Superior temporal gyrus (tissue), 1 donor: ENCODE data around the gene ZFAND4.
"Not testable (repeated sequence)": the region's sequence is repeated elsewhere in the genome, so short reads cannot be mapped to it uniquely, and the experiment has no call there.

Source experiments
- DNase-seq: peaks from one replicate; pipeline ENCODE4 v3.0.0-alpha.2; 2016; ENCODE audit errors: extremely low spot score

The ZFAND4 gene

GRCh38 chr10:45589868-45590267 is 82.7 kb downstream of the ZFAND4 start:
- no peak for DNase-seq

- DNase-seq: no peak
Measured at GRCh38 chr10:45589009-45589408, 83.6 kb downstream of the ZFAND4 start.

DNA sequence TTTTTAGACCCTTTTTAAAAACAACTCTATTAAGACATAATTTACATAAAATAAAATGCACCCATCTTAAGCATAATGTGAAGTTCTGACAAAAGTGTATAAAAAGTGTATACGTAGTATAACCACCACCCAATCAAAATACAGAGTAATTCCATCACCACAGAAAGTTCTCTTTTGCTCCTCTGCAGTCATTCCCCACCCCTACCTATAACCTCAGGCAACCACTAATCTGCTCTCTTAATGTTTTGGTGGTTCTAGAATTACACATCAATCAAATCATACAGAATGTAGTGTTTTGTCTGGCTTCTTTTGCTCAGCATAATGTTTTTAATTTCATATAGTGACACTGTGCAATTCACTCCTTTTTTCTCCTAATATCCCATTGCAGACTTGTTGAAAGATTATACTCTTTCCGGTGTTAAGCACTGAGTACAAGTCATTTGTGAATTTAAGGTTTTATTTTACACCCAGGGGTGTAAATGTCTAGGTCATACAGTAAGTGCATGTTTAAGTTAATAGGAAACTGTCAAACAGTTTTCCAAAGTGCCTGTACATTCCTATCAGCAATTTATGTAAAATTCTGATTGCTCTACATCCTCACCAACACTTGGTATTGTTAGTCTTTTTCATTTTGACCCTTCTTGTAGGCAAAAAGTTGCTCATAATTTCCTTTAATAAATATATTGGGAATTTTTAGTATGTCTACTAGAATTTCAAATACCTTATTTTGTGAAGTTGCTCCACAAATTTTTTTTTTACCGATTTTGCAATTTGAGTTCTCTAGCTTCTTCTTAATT is 86.3 kb downstream of the ZFAND4 start:
- DNase-seq: no peak

DNA sequence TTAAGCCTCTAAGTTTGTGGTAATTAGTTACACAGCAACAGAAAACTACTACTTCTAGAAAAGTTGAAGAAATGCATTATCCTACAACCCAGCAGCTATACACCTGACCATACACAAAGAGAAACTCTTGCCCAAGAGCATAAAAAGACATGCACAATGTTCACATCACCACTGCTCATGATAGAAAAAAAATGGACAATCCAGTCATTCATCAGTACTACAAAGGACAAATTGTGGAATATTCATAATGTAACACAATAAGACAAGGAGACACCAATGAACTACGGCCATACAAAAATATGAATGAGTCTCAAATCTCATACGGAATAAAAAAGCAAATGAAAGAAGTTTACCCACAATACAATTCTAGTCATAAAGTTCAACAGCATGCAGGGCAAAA is 87.4 kb downstream of the ZFAND4 start:
- DNase-seq: peak; percentile 72

DNA sequence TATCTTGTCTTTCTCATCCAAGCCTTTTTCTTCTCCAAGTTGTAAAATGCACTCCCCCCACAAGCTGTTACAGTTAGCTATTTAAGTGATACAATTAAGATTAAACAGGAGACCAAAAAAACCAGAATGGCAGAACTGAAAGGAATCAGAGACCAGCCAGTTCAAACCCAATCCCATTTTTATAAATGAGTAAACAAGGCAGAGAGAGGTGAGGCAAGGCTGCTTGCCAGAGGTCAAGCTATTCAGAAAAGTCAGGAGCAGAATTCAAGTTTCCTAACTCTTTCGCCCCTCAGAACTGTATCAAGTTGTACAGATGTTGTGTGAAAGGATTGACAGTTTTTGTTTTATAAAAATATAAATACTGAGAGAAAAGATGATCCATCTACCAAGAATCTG is 90.2 kb downstream of the ZFAND4 start:
- DNase-seq: no peak

DNA sequence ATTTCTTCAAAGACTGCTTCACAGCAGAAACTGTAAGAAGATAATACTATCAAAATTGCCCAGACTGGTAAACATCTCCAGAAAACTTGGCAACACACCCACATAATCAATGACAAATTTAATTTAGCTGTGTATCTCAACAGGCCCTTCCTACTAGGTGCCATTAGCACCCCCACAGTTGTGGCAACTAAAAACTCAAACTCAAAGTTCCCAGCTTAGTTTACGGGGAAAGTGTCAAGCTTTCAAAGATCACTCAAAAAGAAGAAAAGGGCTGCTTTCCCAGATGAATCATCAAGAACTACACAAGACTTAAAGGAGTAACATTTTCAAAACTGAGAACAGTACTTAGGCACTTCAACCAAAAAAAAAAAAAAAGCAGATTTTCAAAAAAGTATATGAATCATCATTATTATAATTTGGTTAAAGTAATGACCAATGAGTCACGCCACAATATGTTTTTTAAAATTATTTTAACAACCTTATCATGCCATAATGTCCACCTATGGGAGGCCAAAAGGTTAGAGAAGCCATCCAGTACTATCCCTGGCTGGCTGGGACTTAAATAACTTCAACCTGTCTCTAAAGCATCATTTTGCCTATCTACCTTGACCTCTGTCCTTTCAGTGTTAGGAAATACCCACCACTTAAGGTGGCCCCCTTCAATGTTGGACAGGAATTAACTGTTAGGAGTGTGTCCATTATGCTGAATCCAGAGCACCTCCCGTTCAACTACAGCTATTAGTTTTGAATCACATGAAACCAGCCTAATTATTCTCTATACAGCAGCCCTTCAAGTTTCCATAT is 90.8 kb downstream of the ZFAND4 start:
- DNase-seq: no peak

DNA sequence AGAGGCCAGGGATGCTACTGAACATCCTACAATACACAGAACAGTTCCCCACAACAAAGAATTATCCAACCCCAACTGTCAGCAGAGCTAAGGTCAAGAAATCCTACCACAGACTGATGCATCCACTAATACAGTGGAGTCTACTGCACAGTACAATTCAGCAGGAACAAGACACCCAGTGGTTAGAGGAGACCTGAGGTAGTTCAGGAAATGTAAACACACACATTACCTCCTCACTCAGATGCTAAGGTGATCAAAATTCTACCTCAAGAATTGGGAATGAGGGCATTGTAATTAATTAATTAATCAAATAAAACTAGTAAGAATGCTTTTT is 91.4 kb downstream of the ZFAND4 start:
- no peak for DNase-seq

GRCh38 chr10:45580371-45581215 is 92.0 kb downstream of the ZFAND4 start:
- no peak for DNase-seq

GRCh38 chr10:45578384-45578971 is 94.1 kb downstream of the ZFAND4 start:
- DNase-seq: no peak

DNA sequence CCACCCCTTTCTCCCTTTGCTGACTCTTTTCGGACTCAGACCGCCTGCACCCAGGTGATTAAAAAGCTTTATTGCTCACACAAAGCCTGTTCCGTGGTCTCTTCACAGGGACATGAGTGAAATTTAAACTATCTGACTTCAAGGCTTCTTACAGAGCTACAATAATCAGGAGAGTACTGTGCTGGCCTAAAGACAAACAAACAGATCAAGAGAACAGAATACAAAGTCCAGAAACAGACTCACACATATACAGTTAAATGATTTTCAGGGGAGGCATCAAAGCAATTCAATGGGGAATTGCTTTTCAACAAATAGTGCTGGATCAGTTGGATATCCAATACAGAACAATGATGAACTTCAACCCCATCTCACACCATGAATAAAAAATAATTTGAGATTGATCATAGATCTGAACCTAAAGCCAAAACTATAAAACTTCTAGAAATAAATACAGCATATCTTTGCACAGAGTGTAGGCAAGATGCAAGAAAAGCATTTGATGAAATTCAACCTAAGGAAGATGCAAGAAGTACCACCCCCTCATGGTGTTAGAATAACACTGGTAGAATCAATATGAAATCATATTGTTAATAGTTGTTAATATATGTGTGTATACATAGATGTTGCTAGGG is 96.5 kb downstream of the ZFAND4 start:
- DNase-seq: no peak

- not testable (repeated sequence) for DNase-seq
Measured at GRCh38 chr10:45575032-45575761, 97.4 kb downstream of the ZFAND4 start.

DNA sequence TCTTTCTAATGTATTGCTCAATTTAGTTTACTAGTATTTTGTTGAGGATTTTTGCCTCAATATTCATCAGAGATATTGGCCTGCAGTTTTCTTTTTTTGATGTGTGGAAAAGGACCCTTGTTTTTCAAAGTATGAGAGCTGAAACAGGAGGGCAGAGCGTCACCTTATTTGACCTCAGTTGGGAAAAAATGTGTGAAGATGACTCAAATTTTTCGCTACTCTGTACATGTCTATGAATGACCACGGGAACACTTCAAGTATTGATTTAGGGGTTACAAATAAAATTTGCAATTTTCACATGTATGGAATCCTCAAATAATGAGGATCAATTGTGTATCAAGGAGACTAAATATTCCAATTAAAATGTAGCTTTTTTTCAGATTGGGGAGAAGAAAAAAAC is 103.1 kb downstream of the ZFAND4 start:
- no peak for DNase-seq

GRCh38 chr10:45566415-45566814 is 106.2 kb downstream of the ZFAND4 start:
- no peak for DNase-seq
